ENCODE results near the gene SERHL2. TPM values are rescaled to one million over a fixed set of nuclear protein-coding genes. Genes with fewer than 3 reads are reported as not detected.
"Not testable (repeated sequence)": the region's sequence is repeated elsewhere in the genome, so short reads cannot be mapped to it uniquely, and the experiment has no call there.

SERHL2 gene
- total and polyA plus RNA-seq, 12 donors = 1.4 to 6.1 (median 3.5) TPM

GRCh38 chr22:42564699-42565098 lies 10.9 kb downstream of the SERHL2 start:
- H3K27ac ChIP-seq = no peak overlapping the region

GRCh38 chr22:42565956-42566355 lies 12.2 kb downstream of the SERHL2 start:
- DNase-seq (no peak), ATAC-seq (no peak)
- H3K4me1 ChIP-seq = peaks cover 0 to 20% (median 12%) of the 10 kb centered on the region in 9 donors
- intact Hi-C loops (cut with DNase I) = no loop called here
- H3K9me3 ChIP-seq = no peaks in the 10 kb centered on the region
- peaks cover 0 to 29% (median 0%) of the 10 kb centered on the region in 9 donors for H3K36me3 ChIP-seq
- H3K27ac ChIP-seq = no peak overlapping the region
- 93 to 96% methylated on average over 12 of the region's 12 CpGs for WGBS, 2 donors
- H3K27me3 ChIP-seq = no peaks in the 10 kb centered on the region
- no peak for TF ChIP-seq CTCF (IDR thresholded peaks at IDR 0.05)
- H3K4me3 ChIP-seq = no peak overlapping the region

More at GRCh38 chr22:42564699-42565098, 10.9 kb downstream of the SERHL2 start:
- no peak for DNase-seq
- 97 to 99% methylated on average over 17 of the region's 17 CpGs for WGBS, 2 donors
- peaks cover 0 to 20% (median 0%) of the 10 kb centered on the region in 9 donors for H3K36me3 ChIP-seq
- ATAC-seq = no peak
- TF ChIP-seq CTCF (IDR thresholded peaks at IDR 0.05) = no peak
- no peaks in the 10 kb centered on the region for H3K9me3 ChIP-seq
- no peak overlapping the region for H3K4me3 ChIP-seq
- H3K4me1 ChIP-seq = peaks cover 0 to 23% (median 12%) of the 10 kb centered on the region in 9 donors
- intact Hi-C loops (cut with DNase I) = no loop called here
- no peaks in the 10 kb centered on the region for H3K27me3 ChIP-seq

GRCh38 chr22:42567950-42568349 lies 14.2 kb downstream of the SERHL2 start:
- H3K4me3 ChIP-seq; H3K27ac ChIP-seq; H3K27me3 ChIP-seq; ATAC-seq; H3K4me1 ChIP-seq; H3K9me3 ChIP-seq; intact Hi-C loops (cut with DNase I); DNase-seq: not testable (repeated sequence)
- peaks cover 0 to 49% (median 0%) of the 10 kb centered on the region in 9 donors for H3K36me3 ChIP-seq
- WGBS, 2 donors = 76 to 80% methylated on average over 5 of the region's 6 CpGs

- WGBS, 2 donors = 80% methylated on average over 9 of the region's 9 CpGs
- H3K27ac ChIP-seq; DNase-seq; H3K4me3 ChIP-seq; H3K4me1 ChIP-seq; H3K27me3 ChIP-seq; ATAC-seq; intact Hi-C loops (cut with DNase I); H3K9me3 ChIP-seq: not testable (repeated sequence)
- H3K36me3 ChIP-seq = peaks cover 0 to 61% (median 0%) of the 10 kb centered on the region in 9 donors
Observed at GRCh38 chr22:42570580-42570979, 16.8 kb downstream of the SERHL2 start.

GRCh38 chr22:42571068-42571467 lies 17.3 kb downstream of the SERHL2 start:
- H3K4me3 ChIP-seq; H3K27ac ChIP-seq; intact Hi-C loops (cut with DNase I); H3K9me3 ChIP-seq; H3K27me3 ChIP-seq; DNase-seq; ATAC-seq; H3K4me1 ChIP-seq: not testable (repeated sequence)
- peaks cover 0 to 61% (median 0%) of the 10 kb centered on the region in 9 donors for H3K36me3 ChIP-seq
- 91 to 92% methylated on average over 12 of the region's 12 CpGs for WGBS, 2 donors

- intact Hi-C loops (cut with DNase I); H3K4me3 ChIP-seq; H3K9me3 ChIP-seq; H3K27me3 ChIP-seq; DNase-seq; H3K4me1 ChIP-seq: not testable (repeated sequence)
- peak overlapping the region in 2 of 10 donors; percentile 55 to 66 for H3K27ac ChIP-seq
- H3K36me3 ChIP-seq = peaks cover 0 to 81% (median 6%) of the 10 kb centered on the region in 9 donors
- WGBS, 2 donors = 73% methylated on average over 1 of the region's 1 CpG; no CpG with 5 or more reads in 1 of the 2 donors
- ATAC-seq = peak in 6 of 8 donors; percentile 9 to 67 (median 40)
Observed at GRCh38 chr22:42574046-42574445, 20.3 kb downstream of the SERHL2 start.

GRCh38 chr22:42574468-42574867 lies 20.7 kb downstream of the SERHL2 start:
- intact Hi-C loops (cut with DNase I); H3K27me3 ChIP-seq; H3K4me3 ChIP-seq; H3K4me1 ChIP-seq; H3K9me3 ChIP-seq; DNase-seq: not testable (repeated sequence)
- ATAC-seq = peak in 1 of 8 donors; percentile 4
- peaks cover 0 to 81% (median 6%) of the 10 kb centered on the region in 9 donors for H3K36me3 ChIP-seq
- WGBS, 2 donors = 81 to 88% methylated on average over 16 to 18 of the region's 21 CpGs
- H3K27ac ChIP-seq = peak overlapping the region in 2 of 10 donors; percentile 55 to 66

GRCh38 chr22:42575996-42576574 lies 22.3 kb downstream of the SERHL2 start:
- H3K27me3 ChIP-seq; H3K4me1 ChIP-seq; ATAC-seq; H3K4me3 ChIP-seq; H3K27ac ChIP-seq; DNase-seq; intact Hi-C loops (cut with DNase I); H3K9me3 ChIP-seq: not testable (repeated sequence)
- WGBS, 2 donors = 87 to 93% methylated on average over 21 to 25 of the region's 30 CpGs
- peaks cover 0 to 75% (median 6%) of the 10 kb centered on the region in 9 donors for H3K36me3 ChIP-seq

- intact Hi-C loops (cut with DNase I); ATAC-seq; H3K9me3 ChIP-seq; H3K4me1 ChIP-seq; H3K4me3 ChIP-seq; H3K27me3 ChIP-seq; H3K27ac ChIP-seq; DNase-seq: not testable (repeated sequence)
- H3K36me3 ChIP-seq = peaks cover 0 to 65% (median 6%) of the 10 kb centered on the region in 9 donors
- WGBS, 2 donors = 90% methylated on average over 8 of the region's 9 CpGs
Observed at GRCh38 chr22:42577141-42577540, 23.4 kb downstream of the SERHL2 start.
